Activated CD4-positive, alpha-beta T cell treated with anti-CD3 and anti-CD28 coated beads, Interleukin-2, amount 10 ng/mL, durations not matched to agents 24 days and 14 days (primary cell): ENCODE data around the gene ZNF467. TPM values are rescaled to one million over a fixed set of nuclear protein-coding genes. Genes with fewer than 3 reads are reported as not detected.

Source experiments
- DNase-seq: peaks from one replicate; pipeline ENCODE4 v3.0.0; 2022
- H3K27ac Mint-ChIP-seq: one replicate; pipeline ENCODE4 v1.8.0; 2022; ENCODE audit warnings: mild to moderate bottlenecking, mixed read lengths
- H3K27me3 Mint-ChIP-seq: one replicate; pipeline ENCODE4 v1.8.0; 2022; ENCODE audit warnings: mixed read lengths
- H3K36me3 Mint-ChIP-seq: one replicate; pipeline ENCODE4 v1.8.0; 2022; ENCODE audit warnings: low read depth, mild to moderate bottlenecking, mixed read lengths
- H3K4me1 Mint-ChIP-seq: one replicate; pipeline ENCODE4 v1.8.0; 2021; ENCODE audit warnings: mixed read lengths
- H3K4me3 Mint-ChIP-seq: one replicate; pipeline ENCODE4 v1.8.0; 2022; ENCODE audit warnings: mild to moderate bottlenecking, moderate library complexity, mixed read lengths
- H3K9me3 Mint-ChIP-seq: one replicate; pipeline ENCODE4 v1.8.0; 2021; ENCODE audit warnings: mixed read lengths
- intact Hi-C: fragments of 100-400 bp; cut with micrococcal nuclease; formaldehyde crosslinking; loops from one replicate; pipeline ENCODE4 v1.15.1; 2023
- total RNA-seq: library from RNA; stranded (reverse); gene quantifications from 2 replicates; pipeline ENCODE4 v1.2.3, GENCODE V29; 2022

ZNF467 gene
- total RNA-seq, 1 donor from 2014 or later = 0.21 TPM

GRCh38 chr7:149743476-149744255, 29.7 kb downstream of the ZNF467 start:
- Mint-ChIP-seq H3K27ac (no peak overlapping the region), H3K4me1 (peaks cover 10% of the 10 kb centered on the region), H3K4me3 (no peak overlapping the region), H3K9me3 (no peaks in the 10 kb centered on the region), H3K36me3 (no peaks in the 10 kb centered on the region), H3K27me3 (peaks cover 40% of the 10 kb centered on the region)
- DNase-seq = no peak
- intact Hi-C loops = no loop called here

DNA sequence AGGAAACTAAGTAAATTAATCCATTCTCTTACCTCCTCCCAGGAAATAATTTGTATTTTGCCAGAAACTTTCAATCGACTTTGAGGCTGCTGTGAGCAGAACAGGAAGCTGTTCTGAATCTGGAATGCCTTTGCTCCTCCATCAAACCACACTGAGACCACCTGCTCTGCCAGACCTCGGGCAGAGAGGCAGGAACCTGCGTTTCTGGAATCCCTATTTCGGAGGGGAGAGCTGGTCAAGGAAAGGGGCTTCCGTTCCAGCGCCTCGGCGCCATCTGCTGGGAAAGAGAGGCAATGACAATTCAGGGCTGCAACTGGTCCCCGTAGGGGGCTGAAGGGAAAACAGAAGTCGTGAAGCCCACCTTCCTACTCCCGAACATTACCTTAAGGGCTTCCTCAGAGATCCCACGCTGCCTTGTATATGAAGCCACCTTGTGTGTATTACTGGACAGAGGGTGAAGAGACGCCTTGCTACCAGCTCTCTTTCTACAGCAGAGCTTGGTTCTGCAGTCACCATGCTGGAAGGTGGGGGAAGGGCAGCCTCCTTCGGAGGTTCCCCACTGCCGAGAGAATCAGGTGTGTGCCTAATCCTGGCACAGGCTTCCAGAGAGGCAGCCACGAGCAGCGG, 31.2 kb downstream of the ZNF467 start:
- H3K36me3 Mint-ChIP-seq = no peaks in the 10 kb centered on the region
- intact Hi-C loops = loop anchor here (1.0 kb wide), 1 partner anchor 80 kb away; no protein-coding TSS in a partner anchor
- H3K9me3 Mint-ChIP-seq = no peaks in the 10 kb centered on the region
- DNase-seq = peak; percentile 89
- H3K4me1 Mint-ChIP-seq = peaks cover 10% of the 10 kb centered on the region
- H3K4me3 Mint-ChIP-seq = peak overlapping the region; percentile 81
- H3K27ac Mint-ChIP-seq = no peak overlapping the region
- peaks cover 45% of the 10 kb centered on the region for H3K27me3 Mint-ChIP-seq

DNA sequence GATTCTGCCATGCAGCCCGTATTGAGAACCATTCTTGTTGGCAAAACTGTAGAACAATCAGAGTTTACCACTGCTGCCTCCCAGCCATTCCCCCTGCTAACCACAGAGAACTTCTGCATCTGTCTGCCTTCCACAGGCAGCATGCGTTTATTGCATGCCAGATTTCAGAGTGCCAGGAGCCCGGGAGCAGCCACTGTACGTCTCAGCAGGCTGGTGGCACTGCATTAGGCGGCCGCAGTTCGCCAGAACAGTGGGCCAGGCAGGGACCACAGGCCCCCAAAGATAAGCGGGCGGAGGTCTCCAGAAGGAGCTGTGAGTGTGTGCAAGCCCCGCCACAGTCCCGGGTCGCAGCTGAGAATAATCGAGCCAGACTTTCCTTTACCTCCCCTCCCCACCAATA, 31.8 kb downstream of the ZNF467 start:
- Mint-ChIP-seq H3K4me1 (peaks cover 10% of the 10 kb centered on the region), H3K27me3 (peaks cover 47% of the 10 kb centered on the region), H3K36me3 (no peaks in the 10 kb centered on the region), H3K27ac (no peak overlapping the region), H3K4me3 (peak overlapping the region; percentile 81), H3K9me3 (no peaks in the 10 kb centered on the region)
- intact Hi-C loops = loop anchor here (1.0 kb wide), 1 partner anchor 79 kb away; no protein-coding TSS in a partner anchor
- DNase-seq = no peak

- no peak overlapping the region for H3K27ac Mint-ChIP-seq
- intact Hi-C loops = no loop called here
These were observed 36.7 kb downstream of the ZNF467 start for GRCh38 chr7:149736478-149737360.

GRCh38 chr7:149735779-149736477, 37.5 kb downstream of the ZNF467 start:
- H3K27ac Mint-ChIP-seq = no peak overlapping the region
- peaks cover 29% of the 10 kb centered on the region for H3K27me3 Mint-ChIP-seq
- intact Hi-C loops = no loop called here
- no peak overlapping the region for H3K4me3 Mint-ChIP-seq
- no peaks in the 10 kb centered on the region for H3K9me3 Mint-ChIP-seq
- DNase-seq = no peak
- no peaks in the 10 kb centered on the region for H3K4me1 Mint-ChIP-seq
- no peaks in the 10 kb centered on the region for H3K36me3 Mint-ChIP-seq

More at GRCh38 chr7:149736478-149737360, 36.7 kb downstream of the ZNF467 start:
- DNase-seq = no peak
- no peaks in the 10 kb centered on the region for H3K9me3 Mint-ChIP-seq
- peaks cover 1% of the 10 kb centered on the region for H3K4me1 Mint-ChIP-seq
- no peak overlapping the region for H3K4me3 Mint-ChIP-seq
- no peaks in the 10 kb centered on the region for H3K36me3 Mint-ChIP-seq
- peaks cover 35% of the 10 kb centered on the region for H3K27me3 Mint-ChIP-seq

GRCh38 chr7:149735181-149735602, 38.2 kb downstream of the ZNF467 start:
- Mint-ChIP-seq H3K36me3 (no peaks in the 10 kb centered on the region), H3K4me3 (no peak overlapping the region), H3K27me3 (peaks cover 22% of the 10 kb centered on the region), H3K27ac (no peak overlapping the region), H3K9me3 (no peaks in the 10 kb centered on the region), H3K4me1 (no peaks in the 10 kb centered on the region)
- no peak for DNase-seq
- intact Hi-C loops = no loop called here

- Mint-ChIP-seq H3K4me3 (no peak overlapping the region), H3K4me1 (no peaks in the 10 kb centered on the region), H3K36me3 (no peaks in the 10 kb centered on the region), H3K9me3 (no peaks in the 10 kb centered on the region), H3K27me3 (peaks cover 17% of the 10 kb centered on the region), H3K27ac (no peak overlapping the region)
- intact Hi-C loops = no loop called here
- no peak for DNase-seq
These were observed 38.7 kb downstream of the ZNF467 start for GRCh38 chr7:149734791-149735075.

- no peak for DNase-seq
- H3K9me3 Mint-ChIP-seq = no peaks in the 10 kb centered on the region
- H3K4me3 Mint-ChIP-seq = no peak overlapping the region
- peaks cover 12% of the 10 kb centered on the region for H3K27me3 Mint-ChIP-seq
- H3K36me3 Mint-ChIP-seq = no peaks in the 10 kb centered on the region
- intact Hi-C loops = no loop called here
- H3K4me1 Mint-ChIP-seq = no peaks in the 10 kb centered on the region
- H3K27ac Mint-ChIP-seq = no peak overlapping the region
These were observed 39.2 kb downstream of the ZNF467 start for GRCh38 chr7:149733924-149734790.

DNA sequence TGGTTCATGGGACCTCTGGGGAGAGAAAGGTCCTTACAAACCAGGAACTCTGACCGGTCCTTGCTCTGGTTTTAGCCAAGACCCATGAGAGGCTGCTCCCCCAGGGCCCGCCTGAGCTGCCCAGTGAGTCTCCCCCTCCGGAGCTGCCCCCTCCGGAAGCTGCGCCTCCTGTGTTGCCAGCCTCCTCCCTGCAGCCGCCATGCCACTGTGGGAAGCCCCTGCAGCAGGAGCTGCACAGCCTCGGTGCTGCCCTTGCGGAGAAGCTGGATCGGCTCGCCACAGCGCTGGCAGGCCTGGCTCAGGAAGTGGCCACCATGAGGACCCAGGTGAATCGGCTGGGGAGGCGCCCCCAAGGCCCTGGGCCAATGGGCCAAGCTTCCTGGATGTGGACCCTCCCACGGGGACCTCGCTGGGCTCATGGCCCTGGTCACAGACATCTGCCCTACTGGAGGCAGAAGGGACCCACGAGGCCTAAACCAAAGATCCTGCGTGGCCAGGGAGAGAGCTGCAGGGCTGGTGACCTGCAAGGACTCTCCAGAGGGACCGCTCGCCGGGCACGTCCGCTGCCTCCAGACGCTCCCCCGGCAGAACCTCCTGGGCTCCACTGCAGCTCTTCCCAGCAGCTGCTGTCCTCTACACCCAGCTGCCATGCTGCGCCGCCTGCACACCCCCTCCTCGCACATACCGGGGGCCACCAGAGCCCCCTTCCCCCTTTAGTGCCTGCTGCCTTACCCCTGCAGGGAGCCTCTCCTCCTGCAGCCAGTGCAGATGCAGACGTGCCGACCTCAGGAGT, 40.1 kb downstream of the ZNF467 start:
- no peaks in the 10 kb centered on the region for H3K9me3 Mint-ChIP-seq
- no peak overlapping the region for H3K4me3 Mint-ChIP-seq
- no peak overlapping the region for H3K27ac Mint-ChIP-seq
- peaks cover 8% of the 10 kb centered on the region for H3K27me3 Mint-ChIP-seq
- intact Hi-C loops = no loop called here
- H3K4me1 Mint-ChIP-seq = no peaks in the 10 kb centered on the region
- H3K36me3 Mint-ChIP-seq = no peaks in the 10 kb centered on the region
- no peak for DNase-seq

DNA sequence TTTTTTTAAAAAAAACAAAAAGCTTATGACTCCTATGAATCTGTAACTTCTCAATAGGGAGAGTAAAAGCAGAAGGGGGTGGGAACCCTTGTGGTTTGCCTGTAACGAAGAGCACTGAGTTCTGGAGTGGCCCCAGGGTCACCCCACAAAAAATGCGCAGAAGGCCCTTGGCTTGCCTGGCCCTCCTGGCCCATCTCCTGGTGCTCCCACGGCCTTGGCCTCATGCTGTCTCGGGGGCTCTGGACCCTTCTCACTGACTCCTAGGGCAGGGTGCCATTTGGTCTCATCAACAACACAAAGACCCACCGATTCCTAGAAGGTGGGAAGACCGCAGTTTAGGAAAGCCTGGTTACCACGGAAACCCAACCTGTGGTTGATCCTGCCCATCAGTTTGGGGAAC, 40.8 kb downstream of the ZNF467 start:
- H3K36me3 Mint-ChIP-seq = no peaks in the 10 kb centered on the region
- H3K4me3 Mint-ChIP-seq = no peak overlapping the region
- H3K4me1 Mint-ChIP-seq = no peaks in the 10 kb centered on the region
- peaks cover 6% of the 10 kb centered on the region for H3K27me3 Mint-ChIP-seq
- intact Hi-C loops = no loop called here
- no peak for DNase-seq
- no peak overlapping the region for H3K27ac Mint-ChIP-seq
- no peaks in the 10 kb centered on the region for H3K9me3 Mint-ChIP-seq

DNA sequence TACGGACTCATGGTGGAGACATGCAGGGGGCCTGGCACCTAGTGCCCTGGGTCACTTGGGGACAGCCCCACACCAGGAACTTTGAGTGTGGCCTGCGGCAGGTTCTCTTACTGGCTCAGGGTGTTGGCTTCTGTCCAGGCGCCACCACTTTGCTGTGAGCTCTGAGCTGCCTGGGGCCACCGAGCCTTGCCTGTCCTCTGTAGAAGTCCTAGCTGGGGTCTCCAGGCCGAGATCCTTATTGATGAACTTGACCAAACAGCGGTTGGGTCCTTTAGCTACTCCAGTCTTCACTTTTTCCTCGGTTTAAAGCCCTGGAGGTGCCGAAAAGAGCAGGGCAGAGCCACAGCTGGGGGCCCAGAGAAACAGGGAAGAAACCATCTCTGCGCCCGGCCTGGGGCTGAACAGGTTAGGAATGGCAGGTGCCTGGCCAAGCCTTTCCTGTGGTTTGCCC, 41.3 kb downstream of the ZNF467 start:
- H3K4me1 Mint-ChIP-seq = no peaks in the 10 kb centered on the region
- no peak for DNase-seq
- no peaks in the 10 kb centered on the region for H3K9me3 Mint-ChIP-seq
- intact Hi-C loops = no loop called here
- H3K36me3 Mint-ChIP-seq = no peaks in the 10 kb centered on the region
- peaks cover 3% of the 10 kb centered on the region for H3K27me3 Mint-ChIP-seq
- no peak overlapping the region for H3K4me3 Mint-ChIP-seq
- H3K27ac Mint-ChIP-seq = no peak overlapping the region

DNA sequence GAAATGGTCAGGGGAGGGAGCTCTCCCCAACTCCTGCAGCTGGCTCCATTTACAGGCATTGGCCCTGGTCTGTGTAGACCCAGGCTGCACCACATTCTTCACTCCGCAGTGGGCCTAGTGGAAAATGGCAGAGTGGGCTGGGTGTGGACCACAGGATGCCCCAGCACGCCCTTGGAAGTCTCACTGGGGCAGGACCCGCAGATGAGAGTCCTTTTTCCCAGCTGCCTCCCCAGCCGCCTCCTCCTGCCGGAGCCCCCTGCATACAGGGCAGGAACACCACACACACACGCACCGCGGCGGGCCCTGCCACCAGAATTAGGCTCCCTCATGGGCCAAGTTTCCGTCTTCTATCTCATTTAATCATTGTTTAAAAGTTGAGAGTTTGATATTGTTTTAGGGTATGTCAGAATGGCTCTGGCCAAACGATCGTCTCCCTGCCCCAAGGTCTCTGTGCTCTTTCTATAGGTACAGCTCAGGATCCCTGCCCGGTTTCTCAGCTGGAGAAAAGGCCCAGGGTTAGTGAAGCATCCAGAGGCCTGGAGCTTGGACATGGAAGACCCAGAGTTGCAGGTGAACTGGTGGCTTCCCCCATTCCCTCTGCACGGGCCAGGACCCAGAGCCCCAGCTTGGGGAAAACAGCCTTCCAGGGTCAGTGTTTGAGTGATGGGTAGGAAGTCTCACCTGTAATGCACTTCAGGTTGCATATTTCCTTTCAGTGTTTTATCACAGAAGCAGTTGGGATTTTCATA, 42.0 kb downstream of the ZNF467 start:
- no peak for DNase-seq
- intact Hi-C loops = no loop called here
- no peaks in the 10 kb centered on the region for H3K4me1 Mint-ChIP-seq
- no peaks in the 10 kb centered on the region for H3K36me3 Mint-ChIP-seq
- no peak overlapping the region for H3K4me3 Mint-ChIP-seq
- no peak overlapping the region for H3K27ac Mint-ChIP-seq
- H3K27me3 Mint-ChIP-seq = no peaks in the 10 kb centered on the region
- H3K9me3 Mint-ChIP-seq = no peaks in the 10 kb centered on the region
